GM12878 (cell line): ENCODE measurements around the gene RAD51AP1.
"Not testable (repeated sequence)": the region's sequence is repeated elsewhere in the genome, so short reads cannot be mapped to it uniquely, and the experiment has no call there.

Experiments
- CBX3 ChIP-seq: fragments of 200-600 bp; sonication (generic); IDR thresholded peaks from 2 replicates; pipeline ENCODE4 v1.6.1; 2016; ENCODE audit warnings: low read depth, borderline replicate concordance
- CREB1 ChIP-seq: IDR thresholded peaks from 2 replicates; pipeline ENCODE4 v1.6.1; 2012; ENCODE audit warnings: low read depth, mild to moderate bottlenecking, inconsistent platforms
- EP300 ChIP-seq, 2 experiments: fragments of 150-350 bp in 1 of 2; IDR thresholded peaks; 2 replicates each; pipeline ENCODE4 v1.6.1; 2011 to 2012; ENCODE audit warnings: low read depth in 2 of 2, low read length in 2 of 2, borderline replicate concordance in 1 of 2, improper control_type of control experiment in 1 of 2, inconsistent platforms in 1 of 2; ENCODE audit not compliant: control insufficient read depth in 1 of 2
- POLR2A ChIP-seq: IDR thresholded peaks from 2 replicates; pipeline ENCODE4 v1.6.1; 2011; ENCODE audit warnings: low read depth, mild to moderate bottlenecking, low read length
- POLR2AphosphoS5 ChIP-seq: IDR thresholded peaks from 2 replicates; pipeline ENCODE4 v1.6.1; 2011; ENCODE audit warnings: mild to moderate bottlenecking, low read length, inconsistent platforms
- SIN3A ChIP-seq: IDR thresholded peaks from 2 replicates; pipeline ENCODE4 v1.6.1; 2012; ENCODE audit warnings: low read depth, low read length, improper control_type of control experiment
- TCF3 ChIP-seq: IDR thresholded peaks from 2 replicates; pipeline ENCODE4 v1.6.1; 2012; ENCODE audit warnings: low read depth, mild to moderate bottlenecking, low read length, borderline replicate concordance; ENCODE audit not compliant: insufficient read depth
- YY1 ChIP-seq: IDR thresholded peaks from 2 replicates; pipeline ENCODE4 v1.6.1; 2011; ENCODE audit warnings: low read depth, mild to moderate bottlenecking, low read length
- ZNF274 ChIP-seq: IDR thresholded peaks from one replicate; pipeline ENCODE4 v1.8.0; 2011; ENCODE audit not compliant: insufficient read length, insufficient read depth
- ZZZ3 ChIP-seq: IDR thresholded peaks from 2 replicates; pipeline ENCODE4 v1.6.1; 2011; ENCODE audit warnings: low read depth; ENCODE audit not compliant: control insufficient read depth, insufficient read length
- TF ChIP-seq, protein P1 (sequence below), 3 experiments: IDR thresholded peaks in 2 of 3; conservative IDR thresholded peaks in 1 of 3; 2 replicates each; pipeline ENCODE4 v1.5.1; 2011; ENCODE audit warnings: low read depth in 3 of 3, low read length in 3 of 3, mild to moderate bottlenecking in 3 of 3, control low read depth in 2 of 3, moderate library complexity in 2 of 3, inconsistent platforms in 1 of 3, mixed read lengths in 1 of 3; ENCODE audit not compliant: control insufficient read depth in 2 of 3, insufficient read depth in 1 of 3; ENCODE audit errors: extremely low read depth in 1 of 3
- TF ChIP-seq, protein P2 (sequence below): fragments of 150-350 bp; IDR thresholded peaks from 2 replicates; pipeline ENCODE4 v1.6.1; 2016; ENCODE audit warnings: low read depth, low read length

- TF ChIP-seq EP300 (IDR thresholded peaks at IDR 0.05; ENCODE audit: borderline replicate concordance in 1 of 2, control insufficient read depth in 1 of 2, low read depth in 2 of 2, low read length in 2 of 2); POLR2A; ZNF274; CBX3; CREB1; TCF3; ZZZ3; YY1; POLR2AphosphoS5; SIN3A: not testable (repeated sequence)
- TF ChIP-seq, protein P1, sequence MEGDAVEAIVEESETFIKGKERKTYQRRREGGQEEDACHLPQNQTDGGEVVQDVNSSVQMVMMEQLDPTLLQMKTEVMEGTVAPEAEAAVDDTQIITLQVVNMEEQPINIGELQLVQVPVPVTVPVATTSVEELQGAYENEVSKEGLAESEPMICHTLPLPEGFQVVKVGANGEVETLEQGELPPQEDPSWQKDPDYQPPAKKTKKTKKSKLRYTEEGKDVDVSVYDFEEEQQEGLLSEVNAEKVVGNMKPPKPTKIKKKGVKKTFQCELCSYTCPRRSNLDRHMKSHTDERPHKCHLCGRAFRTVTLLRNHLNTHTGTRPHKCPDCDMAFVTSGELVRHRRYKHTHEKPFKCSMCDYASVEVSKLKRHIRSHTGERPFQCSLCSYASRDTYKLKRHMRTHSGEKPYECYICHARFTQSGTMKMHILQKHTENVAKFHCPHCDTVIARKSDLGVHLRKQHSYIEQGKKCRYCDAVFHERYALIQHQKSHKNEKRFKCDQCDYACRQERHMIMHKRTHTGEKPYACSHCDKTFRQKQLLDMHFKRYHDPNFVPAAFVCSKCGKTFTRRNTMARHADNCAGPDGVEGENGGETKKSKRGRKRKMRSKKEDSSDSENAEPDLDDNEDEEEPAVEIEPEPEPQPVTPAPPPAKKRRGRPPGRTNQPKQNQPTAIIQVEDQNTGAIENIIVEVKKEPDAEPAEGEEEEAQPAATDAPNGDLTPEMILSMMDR (IDR thresholded peaks at IDR 0.05 in 2 of 3, conservative IDR thresholded peaks at IDR 0.05 in 1 of 3; ENCODE audit: control insufficient read depth in 2 of 3, extremely low read depth in 1 of 3, insufficient read depth in 1 of 3, low read depth in 3 of 3, low read length in 3 of 3): not testable (repeated sequence)
- TF ChIP-seq, protein P2, sequence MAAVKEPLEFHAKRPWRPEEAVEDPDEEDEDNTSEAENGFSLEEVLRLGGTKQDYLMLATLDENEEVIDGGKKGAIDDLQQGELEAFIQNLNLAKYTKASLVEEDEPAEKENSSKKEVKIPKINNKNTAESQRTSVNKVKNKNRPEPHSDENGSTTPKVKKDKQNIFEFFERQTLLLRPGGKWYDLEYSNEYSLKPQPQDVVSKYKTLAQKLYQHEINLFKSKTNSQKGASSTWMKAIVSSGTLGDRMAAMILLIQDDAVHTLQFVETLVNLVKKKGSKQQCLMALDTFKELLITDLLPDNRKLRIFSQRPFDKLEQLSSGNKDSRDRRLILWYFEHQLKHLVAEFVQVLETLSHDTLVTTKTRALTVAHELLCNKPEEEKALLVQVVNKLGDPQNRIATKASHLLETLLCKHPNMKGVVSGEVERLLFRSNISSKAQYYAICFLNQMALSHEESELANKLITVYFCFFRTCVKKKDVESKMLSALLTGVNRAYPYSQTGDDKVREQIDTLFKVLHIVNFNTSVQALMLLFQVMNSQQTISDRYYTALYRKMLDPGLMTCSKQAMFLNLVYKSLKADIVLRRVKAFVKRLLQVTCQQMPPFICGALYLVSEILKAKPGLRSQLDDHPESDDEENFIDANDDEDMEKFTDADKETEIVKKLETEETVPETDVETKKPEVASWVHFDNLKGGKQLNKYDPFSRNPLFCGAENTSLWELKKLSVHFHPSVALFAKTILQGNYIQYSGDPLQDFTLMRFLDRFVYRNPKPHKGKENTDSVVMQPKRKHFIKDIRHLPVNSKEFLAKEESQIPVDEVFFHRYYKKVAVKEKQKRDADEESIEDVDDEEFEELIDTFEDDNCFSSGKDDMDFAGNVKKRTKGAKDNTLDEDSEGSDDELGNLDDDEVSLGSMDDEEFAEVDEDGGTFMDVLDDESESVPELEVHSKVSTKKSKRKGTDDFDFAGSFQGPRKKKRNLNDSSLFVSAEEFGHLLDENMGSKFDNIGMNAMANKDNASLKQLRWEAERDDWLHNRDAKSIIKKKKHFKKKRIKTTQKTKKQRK: not testable (repeated sequence)
Observed at GRCh38 chr12:4509269-4509668, 29.4 kb upstream of the RAD51AP1 start.
